ENCODE measurements around the gene STAB1.

Gene STAB1

GRCh38 chr3:52451237-52452083, 43.7 kb upstream of the STAB1 start:
- Histone ChIP-seq H3K4me3 (ENCODE audit: control insufficient read depth in 1 of 7, extremely low read depth in 1 of 7, insufficient read depth in 4 of 7, low read depth in 2 of 7, low read length in 6 of 7) (no peak overlapping the region), H3K36me3 (ENCODE audit: control insufficient read depth in 4 of 4, insufficient read depth in 4 of 4, low read length in 3 of 4) (no peaks in the 10 kb centered on the region), H3K4me1 (ENCODE audit: control extremely low read depth in 1 of 4, control insufficient read depth in 4 of 4, insufficient read depth in 4 of 4, low read length in 3 of 4) (peaks cover 0 to 18% (median 17%) of the 10 kb centered on the region in 4 experiments), H3K9me3 (ENCODE audit: control extremely low read depth in 1 of 5, control insufficient read depth in 4 of 5, insufficient read depth in 2 of 5, low read depth in 1 of 5, low read length in 4 of 5) (no peaks in the 10 kb centered on the region), H3K27ac (ENCODE audit: insufficient read depth in 1 of 2, low read depth in 1 of 2, low read length in 2 of 2, poor library complexity in 1 of 2, severe bottlenecking in 2 of 2) (no peak overlapping the region), H3K27me3 (replicated peaks in 2 of 5; ENCODE audit: control insufficient read depth in 4 of 5, insufficient read depth in 5 of 5, low read length in 4 of 5) (no peaks in the 10 kb centered on the region)
- CTCF ChIA-PET: interaction anchor here (0.7 to 15.4 kb wide), 4 partner anchors 13 to 105 kb away, joined by 3 to 477 read pairs (median 3); no protein-coding TSS in a partner anchor
- peak in 1 of 3 donors; percentile 24 for DNase-seq
- 95% methylated on average over 13 of the region's 24 CpGs for WGBS (ENCODE audit: insufficient coverage)
- POLR2A ChIA-PET: no interaction called here

GRCh38 chr3:52452126-52452525, 43.0 kb upstream of the STAB1 start:
- Histone ChIP-seq H3K4me3 (ENCODE audit: control insufficient read depth in 1 of 7, extremely low read depth in 1 of 7, insufficient read depth in 4 of 7, low read depth in 2 of 7, low read length in 6 of 7) (no peak overlapping the region), H3K4me1 (ENCODE audit: control extremely low read depth in 1 of 4, control insufficient read depth in 4 of 4, insufficient read depth in 4 of 4, low read length in 3 of 4) (peaks cover 0 to 25% (median 23%) of the 10 kb centered on the region in 4 experiments), H3K36me3 (ENCODE audit: control insufficient read depth in 4 of 4, insufficient read depth in 4 of 4, low read length in 3 of 4) (no peaks in the 10 kb centered on the region), H3K9me3 (ENCODE audit: control extremely low read depth in 1 of 5, control insufficient read depth in 4 of 5, insufficient read depth in 2 of 5, low read depth in 1 of 5, low read length in 4 of 5) (no peaks in the 10 kb centered on the region), H3K27me3 (replicated peaks in 2 of 5; ENCODE audit: control insufficient read depth in 4 of 5, insufficient read depth in 5 of 5, low read length in 4 of 5) (no peaks in the 10 kb centered on the region), H3K27ac (ENCODE audit: insufficient read depth in 1 of 2, low read depth in 1 of 2, low read length in 2 of 2, poor library complexity in 1 of 2, severe bottlenecking in 2 of 2) (no peak overlapping the region)
- DNase-seq: no peak
- ChIA-PET POLR2A (interaction anchor here (0.6 kb wide), 1 partner anchor 199 kb away, joined by 4 read pairs; no protein-coding TSS in a partner anchor), CTCF (interaction anchor here (0.9 to 15.4 kb wide), 3 partner anchors 8 to 105 kb away, joined by 3 to 477 read pairs (median 3); no protein-coding TSS in a partner anchor)
- WGBS (ENCODE audit: insufficient coverage): 100% methylated on average over 5 of the region's 6 CpGs

DNA sequence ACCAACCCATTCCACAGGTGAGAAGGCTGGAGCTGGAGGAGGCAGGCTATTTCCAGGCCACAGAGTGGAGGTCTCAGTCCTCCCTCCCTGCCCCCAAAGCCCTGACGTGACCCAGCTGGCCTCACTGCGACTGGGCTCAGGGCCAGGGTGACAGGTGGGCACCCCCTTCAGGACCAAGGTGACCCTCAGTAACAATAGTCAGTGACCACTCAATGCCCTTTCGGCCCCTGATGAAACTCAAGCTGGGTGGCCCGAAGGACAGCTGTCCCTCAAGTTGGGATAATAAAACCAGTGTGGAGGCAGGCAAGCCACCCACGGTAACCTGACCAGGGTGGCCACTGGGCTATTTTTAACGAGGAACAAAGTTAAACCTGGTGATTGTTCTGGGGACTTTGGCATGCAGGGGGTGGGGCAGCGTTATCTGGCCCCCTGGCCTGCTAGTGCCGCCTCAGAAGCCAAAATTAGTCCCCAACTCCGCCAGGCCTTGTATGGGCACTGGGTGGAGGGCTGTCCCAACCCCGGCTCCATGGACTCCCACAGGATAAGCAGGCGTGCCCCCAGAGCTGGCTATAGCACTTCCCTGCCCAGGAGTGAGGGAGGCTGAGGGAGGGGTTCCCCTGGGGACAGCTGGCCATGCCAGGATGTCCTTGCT, 42.4 kb upstream of the STAB1 start:
- Histone ChIP-seq H3K9me3 (ENCODE audit: control extremely low read depth in 1 of 5, control insufficient read depth in 4 of 5, insufficient read depth in 2 of 5, low read depth in 1 of 5, low read length in 4 of 5) (no peaks in the 10 kb centered on the region), H3K27me3 (replicated peaks in 2 of 5; ENCODE audit: control insufficient read depth in 4 of 5, insufficient read depth in 5 of 5, low read length in 4 of 5) (no peaks in the 10 kb centered on the region), H3K4me3 (ENCODE audit: control insufficient read depth in 1 of 7, extremely low read depth in 1 of 7, insufficient read depth in 4 of 7, low read depth in 2 of 7, low read length in 6 of 7) (no peak overlapping the region), H3K4me1 (ENCODE audit: control extremely low read depth in 1 of 4, control insufficient read depth in 4 of 4, insufficient read depth in 4 of 4, low read length in 3 of 4) (peaks cover 0 to 30% (median 23%) of the 10 kb centered on the region in 4 experiments), H3K36me3 (ENCODE audit: control insufficient read depth in 4 of 4, insufficient read depth in 4 of 4, low read length in 3 of 4) (peaks cover 0 to 4% (median 1%) of the 10 kb centered on the region in 4 experiments), H3K27ac (ENCODE audit: insufficient read depth in 1 of 2, low read depth in 1 of 2, low read length in 2 of 2, poor library complexity in 1 of 2, severe bottlenecking in 2 of 2) (no peak overlapping the region)
- 92% methylated on average over 11 of the region's 11 CpGs for WGBS (ENCODE audit: insufficient coverage)
- no peak for DNase-seq
- ChIA-PET POLR2A (interaction anchor here (0.6 kb wide), 1 partner anchor 200 kb away, joined by 4 read pairs; no protein-coding TSS in a partner anchor), CTCF (interaction anchor here (0.9 to 15.4 kb wide), 3 partner anchors 9 to 28 kb away, joined by 3 to 477 read pairs (median 3); no protein-coding TSS in a partner anchor)

- ChIA-PET POLR2A (no interaction called here), CTCF (interaction anchor here (0.9 to 15.4 kb wide), 5 partner anchors 10 to 234 kb away, joined by 3 to 477 read pairs (median 3); no protein-coding TSS in a partner anchor)
- DNase-seq: no peak
- H3K27me3 ChIP-seq (replicated peaks in 2 of 5; ENCODE audit: control insufficient read depth in 4 of 5, insufficient read depth in 5 of 5, low read length in 4 of 5): no peaks in the 10 kb centered on the region
- peak within 1 kb of the TSS in 1 of 2 experiments; percentile 78 for H3K27ac ChIP-seq (ENCODE audit: insufficient read depth in 1 of 2, low read depth in 1 of 2, low read length in 2 of 2, poor library complexity in 1 of 2, severe bottlenecking in 2 of 2)
- WGBS (ENCODE audit: insufficient coverage): 90% methylated on average over 12 of the region's 16 CpGs
- peaks cover under 1 to 14% (median 9%) of the 10 kb centered on the region in 4 experiments for H3K36me3 ChIP-seq (ENCODE audit: control insufficient read depth in 4 of 4, insufficient read depth in 4 of 4, low read length in 3 of 4)
- H3K4me3 ChIP-seq (ENCODE audit: control insufficient read depth in 1 of 7, extremely low read depth in 1 of 7, insufficient read depth in 4 of 7, low read depth in 2 of 7, low read length in 6 of 7): peak within 1 kb of the TSS; percentile 61 to 84 (median 76)
- H3K9me3 ChIP-seq (ENCODE audit: control extremely low read depth in 1 of 5, control insufficient read depth in 4 of 5, insufficient read depth in 2 of 5, low read depth in 1 of 5, low read length in 4 of 5): no peaks in the 10 kb centered on the region
- peaks cover 0 to 31% (median 23%) of the 10 kb centered on the region in 4 experiments for H3K4me1 ChIP-seq (ENCODE audit: control extremely low read depth in 1 of 4, control insufficient read depth in 4 of 4, insufficient read depth in 4 of 4, low read length in 3 of 4)
Measured at GRCh38 chr3:52453496-52454249, 41.5 kb upstream of the STAB1 start, which contains the start of gene TNNC1. Gene TNNC1 (minus strand): TSS chr3:52454041. CDS start chr3:52454015, 26 bp downstream.

DNA sequence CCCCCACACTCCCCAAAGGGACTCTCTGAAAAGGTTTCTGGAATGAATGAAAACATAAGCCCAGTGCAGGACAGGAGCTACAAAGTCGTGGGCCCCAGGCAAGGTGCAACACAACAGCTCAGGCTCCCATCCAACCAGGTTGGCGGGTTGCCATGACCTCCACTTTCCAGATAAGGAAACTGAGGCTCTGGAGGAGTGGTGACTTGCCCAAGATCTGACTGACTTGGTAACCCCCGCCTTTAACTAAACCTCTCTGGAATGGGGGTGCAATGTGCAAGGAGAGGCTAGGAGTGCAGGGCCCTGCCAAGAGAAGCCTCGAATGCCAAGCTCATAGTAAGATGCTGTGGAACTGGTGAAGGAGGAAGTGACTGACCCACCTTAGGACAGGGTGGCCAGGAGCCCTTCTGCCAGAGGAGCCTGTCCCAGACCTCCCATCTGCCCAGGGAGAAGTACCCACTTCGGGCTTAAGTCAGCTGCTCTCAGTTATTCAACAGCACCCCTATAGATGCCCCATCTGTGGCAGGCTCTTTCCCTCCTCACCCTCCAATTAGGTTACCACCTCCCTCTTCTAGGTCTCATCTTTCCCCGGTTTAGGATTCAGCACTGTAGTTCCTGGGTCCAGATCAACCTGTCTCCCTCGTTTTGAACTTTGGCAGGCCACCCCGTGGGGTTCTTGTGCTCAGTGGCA, 40.7 kb upstream of the STAB1 start:
- POLR2A ChIA-PET: no interaction called here
- 74% methylated on average over 7 of the region's 8 CpGs for WGBS (ENCODE audit: insufficient coverage)
- H3K36me3 ChIP-seq (ENCODE audit: control insufficient read depth in 4 of 4, insufficient read depth in 4 of 4, low read length in 3 of 4): peaks cover 7 to 20% (median 15%) of the 10 kb centered on the region in 4 experiments
- DNase-seq: no peak
- H3K27me3 ChIP-seq (replicated peaks in 2 of 5; ENCODE audit: control insufficient read depth in 4 of 5, insufficient read depth in 5 of 5, low read length in 4 of 5): no peaks in the 10 kb centered on the region
- CTCF ChIA-PET: interaction anchor here (1.0 to 15.4 kb wide), 3 partner anchors 17 to 235 kb away, joined by 3 to 477 read pairs (median 3); no protein-coding TSS in a partner anchor
- H3K27ac ChIP-seq (ENCODE audit: insufficient read depth in 1 of 2, low read depth in 1 of 2, low read length in 2 of 2, poor library complexity in 1 of 2, severe bottlenecking in 2 of 2): peak overlapping the region in 1 of 2 experiments; percentile 78
- peaks cover 0 to 31% (median 23%) of the 10 kb centered on the region in 4 experiments for H3K4me1 ChIP-seq (ENCODE audit: control extremely low read depth in 1 of 4, control insufficient read depth in 4 of 4, insufficient read depth in 4 of 4, low read length in 3 of 4)
- H3K9me3 ChIP-seq (ENCODE audit: control extremely low read depth in 1 of 5, control insufficient read depth in 4 of 5, insufficient read depth in 2 of 5, low read depth in 1 of 5, low read length in 4 of 5): no peaks in the 10 kb centered on the region
- peak overlapping the region in 4 of 7 experiments; percentile 73 to 84 (median 80) for H3K4me3 ChIP-seq (ENCODE audit: control insufficient read depth in 1 of 7, extremely low read depth in 1 of 7, insufficient read depth in 4 of 7, low read depth in 2 of 7, low read length in 6 of 7)

DNA sequence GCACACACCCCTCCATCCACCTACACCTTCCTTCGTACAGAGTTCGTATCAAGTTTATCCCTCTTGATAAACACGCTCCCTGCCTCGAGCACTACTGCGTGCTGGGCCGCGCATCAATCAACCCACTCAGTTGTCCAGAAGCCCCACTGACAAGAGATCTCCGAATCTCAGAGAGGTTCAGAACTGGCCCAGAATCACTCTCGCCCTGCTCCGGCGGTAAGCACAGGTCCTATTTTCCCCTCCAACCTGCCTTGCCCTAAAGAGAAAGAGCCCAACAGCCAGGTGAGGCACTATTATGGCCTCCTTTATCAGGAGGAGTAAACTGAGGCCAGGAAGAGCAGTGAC, 40.2 kb upstream of the STAB1 start:
- ChIA-PET POLR2A (no interaction called here), CTCF (interaction anchor here (1.4 to 15.4 kb wide), 2 partner anchors 17 to 31 kb away, joined by 3 to 477 read pairs; no protein-coding TSS in a partner anchor)
- Histone ChIP-seq H3K4me1 (ENCODE audit: control extremely low read depth in 1 of 4, control insufficient read depth in 4 of 4, insufficient read depth in 4 of 4, low read length in 3 of 4) (peaks cover 0 to 31% (median 23%) of the 10 kb centered on the region in 4 experiments), H3K4me3 (ENCODE audit: control insufficient read depth in 1 of 7, extremely low read depth in 1 of 7, insufficient read depth in 4 of 7, low read depth in 2 of 7, low read length in 6 of 7) (peak overlapping the region; percentile 61 to 84 (median 76)), H3K27me3 (replicated peaks in 2 of 5; ENCODE audit: control insufficient read depth in 4 of 5, insufficient read depth in 5 of 5, low read length in 4 of 5) (no peaks in the 10 kb centered on the region), H3K36me3 (ENCODE audit: control insufficient read depth in 4 of 4, insufficient read depth in 4 of 4, low read length in 3 of 4) (peaks cover 7 to 23% (median 16%) of the 10 kb centered on the region in 4 experiments), H3K27ac (ENCODE audit: insufficient read depth in 1 of 2, low read depth in 1 of 2, low read length in 2 of 2, poor library complexity in 1 of 2, severe bottlenecking in 2 of 2) (peak overlapping the region; percentile 40 to 78), H3K9me3 (ENCODE audit: control extremely low read depth in 1 of 5, control insufficient read depth in 4 of 5, insufficient read depth in 2 of 5, low read depth in 1 of 5, low read length in 4 of 5) (no peaks in the 10 kb centered on the region)
- 59% methylated on average over 11 of the region's 11 CpGs for WGBS (ENCODE audit: insufficient coverage)
- DNase-seq: no peak
